SH-SY5Y (cell line): ENCODE measurements around the gene PSIP1.

Experiments used
- GATA2 ChIP-seq: IDR thresholded peaks from 2 replicates; pipeline ENCODE4 v1.6.1; 2011; ENCODE audit warnings: mild to moderate bottlenecking, low read depth, low read length
- GATA3 ChIP-seq: IDR thresholded peaks from 2 replicates; pipeline ENCODE4 v1.6.1; 2011; ENCODE audit warnings: low read depth, mild to moderate bottlenecking, low read length, moderate library complexity

GRCh38 chr9:15469862-15470261 is 40.9 kb downstream of the PSIP1 start:
- TF ChIP-seq GATA3 (no peak), GATA2 (no peak)
